22Rv1 (cell line): ENCODE results near the gene VRK3.
"Not testable (repeated sequence)": the region's sequence is repeated elsewhere in the genome, so short reads cannot be mapped to it uniquely, and the experiment has no call there.

Experiments
- CTCF ChIP-seq: fragments of 450-650 bp; IDR thresholded peaks from 2 replicates; pipeline ENCODE4 v1.5.1; 2017; ENCODE audit warnings: mild to moderate bottlenecking
- ZFX ChIP-seq: fragments of 450-650 bp; IDR thresholded peaks from 2 replicates; pipeline ENCODE4 v1.6.1; 2017; ENCODE audit warnings: antibody characterized with exemption, borderline replicate concordance

GRCh38 chr19:50051228-50051895 is 26.2 kb upstream of the VRK3 start:
- not testable (repeated sequence) for TF ChIP-seq CTCF, ZFX
